Mesenchymal stem cell (in vitro differentiated cells and primary cell): ENCODE data around the gene EFS.

Experiments used
- DNase-seq: peaks from one replicate; pipeline ENCODE4 v3.0.0-alpha.2; 2013
- H2AFZ ChIP-seq: one replicate; pipeline ENCODE4 v1.6.1; 2013; ENCODE audit warnings: low read depth, mild to moderate bottlenecking, control low read depth, inconsistent platforms, low read length, moderate library complexity
- H2AK5ac ChIP-seq: 2 replicates; pipeline ENCODE4 v1.6.1; 2013; ENCODE audit warnings: low read length, moderate library complexity, mild to moderate bottlenecking, inconsistent platforms; ENCODE audit not compliant: severe bottlenecking
- H2BK120ac ChIP-seq: one replicate; pipeline ENCODE4 v1.6.1; 2013; ENCODE audit warnings: low read depth, mild to moderate bottlenecking, inconsistent platforms, low read length, moderate library complexity
- H2BK12ac ChIP-seq, 2 experiments: one replicate each; pipeline ENCODE4 v1.6.1; 2013; ENCODE audit warnings: inconsistent platforms in 2 of 2, low read length in 2 of 2, mild to moderate bottlenecking in 2 of 2, moderate library complexity in 2 of 2, control low read depth in 1 of 2
- H2BK15ac ChIP-seq: one replicate; pipeline ENCODE4 v1.6.1; 2013; ENCODE audit warnings: mild to moderate bottlenecking, low read depth, inconsistent platforms; ENCODE audit not compliant: poor library complexity, severe bottlenecking
- H2BK5ac ChIP-seq: 2 replicates; pipeline ENCODE4 v1.6.1; 2013; ENCODE audit warnings: low read depth, mild to moderate bottlenecking, low read length, control low read depth, inconsistent platforms; ENCODE audit not compliant: poor library complexity, severe bottlenecking
- H3K14ac ChIP-seq, 2 experiments: one replicate each; pipeline ENCODE4 v1.6.1; 2013; ENCODE audit warnings: inconsistent platforms in 2 of 2, low read length in 2 of 2, control low read depth in 1 of 2, mild to moderate bottlenecking in 1 of 2, moderate library complexity in 1 of 2
- H3K18ac ChIP-seq, 2 experiments: one replicate each; pipeline ENCODE4 v1.6.1; 2013; ENCODE audit warnings: inconsistent platforms in 2 of 2, low read length in 2 of 2, control low read depth in 1 of 2, low read depth in 1 of 2, mild to moderate bottlenecking in 1 of 2
- H3K23ac ChIP-seq, 2 experiments: one replicate each; pipeline ENCODE4 v1.6.1; 2013; ENCODE audit warnings: inconsistent platforms in 2 of 2, low read length in 2 of 2, mild to moderate bottlenecking in 2 of 2, moderate library complexity in 2 of 2, control low read depth in 1 of 2
- H3K27ac ChIP-seq: 2 replicates; pipeline ENCODE4 v1.5.1; 2013; ENCODE audit warnings: mild to moderate bottlenecking, moderate library complexity, low read length, control low read depth, inconsistent platforms; ENCODE audit not compliant: poor library complexity, severe bottlenecking
- H3K27me3 ChIP-seq, 2 experiments: 2 replicates each; pipeline versions ENCODE4 v1.6.1 to v1.7.0; 2013; ENCODE audit warnings: low read length in 2 of 2, mild to moderate bottlenecking in 2 of 2, moderate library complexity in 2 of 2, control low read depth in 1 of 2, inconsistent platforms in 1 of 2; ENCODE audit not compliant: control insufficient read depth in 1 of 2, insufficient read depth in 1 of 2
- H3K36me3 ChIP-seq, 2 experiments: 2 replicates each; pipeline versions ENCODE4 v1.6.1 to v1.7.0; 2013; ENCODE audit warnings: low read length in 2 of 2, control low read depth in 1 of 2, inconsistent platforms in 1 of 2, low read depth in 1 of 2, mild to moderate bottlenecking in 1 of 2; ENCODE audit not compliant: insufficient read depth in 2 of 2, control insufficient read depth in 1 of 2
- H3K4ac ChIP-seq, 2 experiments: one replicate each; pipeline ENCODE4 v1.6.1; 2013; ENCODE audit warnings: inconsistent platforms in 2 of 2, low read length in 2 of 2, mild to moderate bottlenecking in 2 of 2, moderate library complexity in 2 of 2, control low read depth in 1 of 2, low read depth in 1 of 2
- H3K4me1 ChIP-seq: 2 replicates; pipeline ENCODE4 v1.6.1; 2013; ENCODE audit warnings: low read depth, low read length, control low read depth; ENCODE audit not compliant: control insufficient read depth, insufficient read depth
- H3K4me2 ChIP-seq: 2 replicates; pipeline ENCODE4 v1.6.1; 2013; ENCODE audit warnings: low read length, mild to moderate bottlenecking, inconsistent platforms; ENCODE audit not compliant: poor library complexity, severe bottlenecking
- H3K4me3 ChIP-seq, 2 experiments: 2 replicates each; pipeline versions ENCODE4 v1.5.1 to v1.7.0; 2013; ENCODE audit warnings: low read length in 2 of 2, mild to moderate bottlenecking in 2 of 2, control low read depth in 1 of 2, low read depth in 1 of 2; ENCODE audit not compliant: insufficient read depth in 1 of 2
- H3K79me1 ChIP-seq: replicated peaks from 2 replicates; pipeline ENCODE4 v1.6.1; 2013; ENCODE audit warnings: mild to moderate bottlenecking, control low read depth, low read length, inconsistent platforms; ENCODE audit not compliant: poor library complexity, severe bottlenecking
- H3K9ac ChIP-seq: 2 replicates; pipeline ENCODE4 v1.7.0; 2013; ENCODE audit warnings: mild to moderate bottlenecking, low read length, moderate library complexity
- H3K9me3 ChIP-seq: 2 replicates; pipeline ENCODE4 v1.7.0; 2013; ENCODE audit warnings: mild to moderate bottlenecking, low read length; ENCODE audit not compliant: control insufficient read depth
- H4K8ac ChIP-seq: one replicate; pipeline ENCODE4 v1.6.1; 2013; ENCODE audit warnings: inconsistent platforms, mild to moderate bottlenecking, low read length, moderate library complexity
- H4K91ac ChIP-seq: one replicate; pipeline ENCODE4 v1.6.1; 2013; ENCODE audit warnings: mild to moderate bottlenecking, low read length, inconsistent platforms
- WGBS: methylation state at CpG from one replicate; pipeline ENCODE4 v1.1.7; 2013; ENCODE audit warnings: mixed read lengths; 5-methylcytosine and 5-hydroxymethylcytosine counted together

EFS gene

DNA sequence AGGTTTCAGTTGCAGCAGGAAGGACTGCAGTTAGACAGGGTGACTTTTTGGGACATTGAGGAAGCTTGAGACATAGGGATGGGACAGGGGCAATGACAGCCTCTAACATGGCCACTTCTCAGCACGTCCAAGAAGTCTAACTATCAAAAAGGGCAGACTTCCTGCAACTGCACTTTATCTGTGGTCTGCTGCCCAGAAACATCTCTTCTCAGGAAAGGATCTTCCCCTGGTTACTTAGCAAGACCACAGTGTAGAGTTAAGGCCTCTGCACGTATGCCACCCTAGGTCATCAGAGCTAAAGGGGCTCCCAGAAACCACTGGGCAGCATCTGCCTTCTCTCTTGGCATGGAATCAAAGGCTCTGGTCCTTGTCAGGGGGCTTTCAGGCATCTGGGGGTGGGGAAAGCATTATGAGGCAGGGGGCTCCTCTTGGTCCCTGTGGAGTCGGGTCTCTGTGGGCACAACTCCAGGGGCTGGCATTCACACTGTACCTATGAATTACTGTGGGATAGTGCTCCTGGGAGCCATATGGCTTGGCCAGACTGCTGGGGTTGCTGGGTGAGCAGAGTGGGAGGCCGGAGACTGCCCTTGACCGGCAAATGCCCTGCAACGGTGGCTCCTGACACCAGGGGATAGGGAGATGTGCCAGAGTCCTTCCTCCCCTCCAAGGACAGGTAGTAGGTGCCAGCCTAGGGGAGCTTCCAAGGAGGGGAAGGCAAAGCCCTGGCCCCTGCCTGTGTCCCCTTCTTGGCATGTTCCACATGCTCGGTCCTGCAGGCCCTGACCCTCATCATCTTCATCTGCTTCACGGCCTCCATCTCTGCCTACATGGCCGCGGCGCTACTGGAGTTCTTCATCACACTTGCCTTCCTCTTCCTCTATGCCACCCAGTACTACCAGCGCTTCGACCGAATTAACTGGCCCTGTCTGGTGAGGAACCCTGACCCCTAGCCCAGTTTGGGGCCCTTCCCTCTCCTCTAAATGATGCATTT is 12.9 kb upstream of the EFS start:
- no peaks in the 10 kb centered on the region for H3K36me3 ChIP-seq
- H3K79me1 ChIP-seq: no peaks in the 10 kb centered on the region
- DNase-seq: no peak
- no peak overlapping the region for H2BK120ac ChIP-seq
- H3K27me3 ChIP-seq: peaks cover 63 to 74% of the 10 kb centered on the region in 2 experiments
- no peak overlapping the region for H3K4me3 ChIP-seq
- H3K27ac ChIP-seq: no peak overlapping the region
- H3K18ac ChIP-seq: no peak overlapping the region
- H3K23ac ChIP-seq: no peak overlapping the region
- no peak overlapping the region for H2AFZ ChIP-seq
- no peaks in the 10 kb centered on the region for H3K9me3 ChIP-seq
- no peaks in the 10 kb centered on the region for H3K4me1 ChIP-seq
- H2AK5ac ChIP-seq: no peak overlapping the region
- 92% methylated on average over 14 of the region's 14 CpGs for WGBS
- H2BK5ac ChIP-seq: no peak overlapping the region
- H3K9ac ChIP-seq: no peak overlapping the region
- H3K4me2 ChIP-seq: no peak overlapping the region
- no peak overlapping the region for H2BK12ac ChIP-seq
- H2BK15ac ChIP-seq: no peak overlapping the region
- H4K91ac ChIP-seq: no peak overlapping the region
- no peak overlapping the region for H3K4ac ChIP-seq
- H4K8ac ChIP-seq: no peak overlapping the region
- H3K14ac ChIP-seq: no peak overlapping the region

DNA sequence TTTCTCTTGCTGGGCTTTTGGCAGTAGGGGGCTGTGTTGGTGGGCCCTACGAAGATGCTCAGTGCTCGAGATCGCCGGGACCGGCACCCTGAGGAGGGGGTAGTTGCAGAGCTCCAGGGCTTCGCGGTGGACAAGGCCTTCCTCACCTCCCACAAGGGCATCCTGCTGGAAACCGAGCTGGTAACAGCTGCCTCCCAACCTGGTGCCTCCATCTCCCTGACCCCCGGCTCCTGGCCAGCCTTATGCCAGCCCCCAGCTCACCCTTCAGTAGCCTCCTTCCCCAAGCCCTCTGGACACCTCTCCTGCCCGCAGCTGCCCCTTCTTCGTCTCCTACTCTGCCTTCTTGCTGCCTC is 12.2 kb upstream of the EFS start:
- Histone ChIP-seq H3K23ac (no peak overlapping the region), H3K18ac (no peak overlapping the region), H4K8ac (no peak overlapping the region), H2BK12ac (no peak overlapping the region), H2AK5ac (no peak overlapping the region), H3K4me1 (no peaks in the 10 kb centered on the region), H2BK120ac (no peak overlapping the region), H3K4ac (no peak overlapping the region), H2BK5ac (no peak overlapping the region), H3K36me3 (no peaks in the 10 kb centered on the region), H3K4me3 (no peak overlapping the region), H2AFZ (no peak overlapping the region), H3K4me2 (no peak overlapping the region), H3K27me3 (peaks cover 61 to 67% of the 10 kb centered on the region in 2 experiments), H3K9ac (no peak overlapping the region), H3K79me1 (no peaks in the 10 kb centered on the region), H3K14ac (no peak overlapping the region), H2BK15ac (peak overlapping the region; percentile 80), H3K27ac (no peak overlapping the region), H4K91ac (no peak overlapping the region), H3K9me3 (no peaks in the 10 kb centered on the region)
- no peak for DNase-seq
- 72% methylated on average over 10 of the region's 11 CpGs for WGBS

DNA sequence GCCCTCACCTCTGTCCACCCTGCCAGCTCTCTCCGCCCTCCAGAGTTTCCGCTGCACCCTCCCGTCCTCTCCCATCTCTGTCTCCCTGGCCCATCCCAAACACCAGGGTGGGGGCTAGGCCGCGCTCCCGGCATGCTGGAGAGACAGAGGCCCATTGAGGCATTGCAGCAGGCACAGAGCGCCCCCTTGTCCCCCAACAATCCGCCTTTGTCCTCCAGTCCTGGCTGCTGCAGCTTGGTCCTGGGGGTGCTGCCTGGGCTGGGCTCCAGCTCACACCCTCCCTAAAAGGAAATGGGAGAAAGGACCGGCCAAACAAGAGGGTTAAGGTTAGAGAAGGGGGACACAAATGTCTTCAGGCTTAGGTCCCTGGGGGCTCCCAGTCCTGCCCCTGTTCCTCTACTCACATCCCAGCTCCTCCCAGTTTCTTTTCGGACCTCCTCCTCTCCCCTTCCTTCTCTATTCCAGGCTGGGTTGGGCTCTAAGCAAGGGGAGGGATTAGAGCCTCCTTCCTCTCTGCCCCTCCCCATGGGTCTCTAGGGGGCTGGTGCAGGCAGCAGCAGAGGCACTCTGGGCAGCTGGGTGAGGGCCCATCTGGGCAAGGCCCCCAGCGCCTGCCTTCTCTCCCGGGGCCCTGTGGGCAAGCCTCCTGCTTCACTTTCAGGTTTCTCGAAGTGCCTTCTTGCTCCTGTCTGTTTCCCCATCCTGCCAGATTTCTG is 11.7 kb upstream of the EFS start, which contains the start of gene CMTM5:
CMTM5 (plus strand) TSS at position 565 of the 716 bp plus-strand sequence. CDS start 206 bp downstream, outside the sequence.
- H3K9ac ChIP-seq: no peak within 1 kb of the TSS
- H3K4me1 ChIP-seq: no peaks in the 10 kb centered on the region
- no peaks in the 10 kb centered on the region for H3K9me3 ChIP-seq
- no peak within 1 kb of the TSS for H3K4me3 ChIP-seq
- no peak within 1 kb of the TSS for H2BK5ac ChIP-seq
- H2AK5ac ChIP-seq: no peak within 1 kb of the TSS
- H3K27ac ChIP-seq: no peak within 1 kb of the TSS
- no peaks in the 10 kb centered on the region for H3K79me1 ChIP-seq
- peak within 1 kb of the TSS; percentile 56 for H2AFZ ChIP-seq
- 55% methylated on average over 11 of the region's 13 CpGs for WGBS
- H3K4me2 ChIP-seq: no peak within 1 kb of the TSS
- H4K91ac ChIP-seq: no peak within 1 kb of the TSS
- no peaks in the 10 kb centered on the region for H3K36me3 ChIP-seq
- no peak within 1 kb of the TSS for H3K18ac ChIP-seq
- H2BK120ac ChIP-seq: no peak within 1 kb of the TSS
- H3K14ac ChIP-seq: no peak within 1 kb of the TSS
- H2BK12ac ChIP-seq: no peak within 1 kb of the TSS
- no peak for DNase-seq
- H3K4ac ChIP-seq: no peak within 1 kb of the TSS
- H3K23ac ChIP-seq: no peak within 1 kb of the TSS
- no peak within 1 kb of the TSS for H4K8ac ChIP-seq
- peaks cover 61 to 66% of the 10 kb centered on the region in 2 experiments for H3K27me3 ChIP-seq
- H2BK15ac ChIP-seq: peak within 1 kb of the TSS; percentile 80
